Astrocyte (in vitro differentiated cells and primary cell): ENCODE data around the gene UGT1A4. TPM values are rescaled to one million over a fixed set of nuclear protein-coding genes. Genes with fewer than 3 reads are reported as not detected.

Experiments used
- DNase-seq: peaks from one replicate; pipeline ENCODE4 v3.0.0-alpha.2; 2010; ENCODE audit warnings: low read depth
- FAIRE-seq: peaks from 2 replicates; lab custom pipeline; 2011; peaks lifted over from hg19 to GRCh38; lab: Jason Lieb, UNC
- H2AFZ ChIP-seq: 2 replicates; pipeline ENCODE4 v1.6.0; 2012; ENCODE audit warnings: low read depth, low read length, inconsistent platforms
- H3K27ac ChIP-seq: 2 replicates; pipeline ENCODE4 v1.5.1; 2011; ENCODE audit warnings: low read depth, low read length, inconsistent platforms
- H3K27me3 ChIP-seq: 2 replicates; pipeline ENCODE4 v1.6.0; 2011; ENCODE audit warnings: low read length, inconsistent platforms; ENCODE audit not compliant: insufficient read depth
- H3K36me3 ChIP-seq: 2 replicates; pipeline ENCODE4 v1.5.1; 2011; ENCODE audit warnings: low read length, inconsistent platforms; ENCODE audit not compliant: insufficient read depth
- H3K4me1 ChIP-seq: 2 replicates; pipeline ENCODE4 v1.5.1; 2011; ENCODE audit warnings: low read length, inconsistent platforms; ENCODE audit not compliant: insufficient read depth
- H3K4me2 ChIP-seq: 2 replicates; pipeline ENCODE4 v1.6.0; 2012; ENCODE audit warnings: low read length, inconsistent platforms
- H3K4me3 ChIP-seq: 2 replicates; pipeline ENCODE4 v1.5.1; 2011; ENCODE audit warnings: low read depth, mild to moderate bottlenecking, low read length, inconsistent platforms; ENCODE audit not compliant: insufficient read depth
- H3K79me2 ChIP-seq: 2 replicates; pipeline ENCODE4 v1.6.0; 2012; ENCODE audit warnings: mild to moderate bottlenecking, low read length, inconsistent platforms; ENCODE audit not compliant: insufficient read depth
- H3K9ac ChIP-seq: 2 replicates; pipeline ENCODE4 v1.6.0; 2012; ENCODE audit warnings: mild to moderate bottlenecking, low read length, inconsistent platforms
- H3K9me3 ChIP-seq: 2 replicates; pipeline ENCODE4 v1.5.1; 2012; ENCODE audit warnings: low read depth, mild to moderate bottlenecking, low read length, inconsistent platforms; ENCODE audit not compliant: insufficient read depth
- H4K20me1 ChIP-seq: 2 replicates; pipeline ENCODE4 v1.6.0; 2012; ENCODE audit warnings: low read length, inconsistent platforms; ENCODE audit not compliant: insufficient read depth
- H3K27ac Mint-ChIP-seq: one replicate; pipeline ENCODE4 v1.8.0; 2021; ENCODE audit warnings: mild to moderate bottlenecking, mixed read lengths; ENCODE audit not compliant: unreplicated experiment
- H3K27me3 Mint-ChIP-seq: one replicate; pipeline ENCODE4 v1.8.0; 2021; ENCODE audit warnings: low read depth, mixed read lengths; ENCODE audit not compliant: unreplicated experiment
- H3K36me3 Mint-ChIP-seq: one replicate; pipeline ENCODE4 v1.8.0; 2021; ENCODE audit warnings: low read depth, mixed read lengths; ENCODE audit not compliant: unreplicated experiment
- H3K4me1 Mint-ChIP-seq: one replicate; pipeline ENCODE4 v1.8.0; 2021; ENCODE audit warnings: low read depth, mixed read lengths; ENCODE audit not compliant: unreplicated experiment
- H3K4me3 Mint-ChIP-seq: one replicate; pipeline ENCODE4 v1.8.0; 2021; ENCODE audit warnings: mild to moderate bottlenecking, moderate library complexity, mixed read lengths; ENCODE audit not compliant: unreplicated experiment
- H3K9me3 Mint-ChIP-seq: one replicate; pipeline ENCODE4 v1.8.0; 2021; ENCODE audit warnings: mild to moderate bottlenecking, mixed read lengths; ENCODE audit not compliant: unreplicated experiment
- CTCF ChIP-seq: IDR thresholded peaks from 2 replicates; pipeline ENCODE4 v1.5.1; 2011; ENCODE audit warnings: low read depth, mild to moderate bottlenecking, inconsistent platforms, low read length, moderate library complexity; ENCODE audit not compliant: insufficient read depth
- EZH2 ChIP-seq: IDR thresholded peaks from 2 replicates; pipeline ENCODE4 v1.6.1; 2012; ENCODE audit warnings: mild to moderate bottlenecking, low read length, inconsistent platforms; ENCODE audit not compliant: insufficient read depth
- total RNA-seq: library from RNA; stranded (reverse); gene quantifications from 2 replicates; pipeline ENCODE4 v1.2.1, GENCODE V29; 2021

UGT1A4 gene
- total RNA-seq, 1 donor from 2014 or later: not detected

DNA sequence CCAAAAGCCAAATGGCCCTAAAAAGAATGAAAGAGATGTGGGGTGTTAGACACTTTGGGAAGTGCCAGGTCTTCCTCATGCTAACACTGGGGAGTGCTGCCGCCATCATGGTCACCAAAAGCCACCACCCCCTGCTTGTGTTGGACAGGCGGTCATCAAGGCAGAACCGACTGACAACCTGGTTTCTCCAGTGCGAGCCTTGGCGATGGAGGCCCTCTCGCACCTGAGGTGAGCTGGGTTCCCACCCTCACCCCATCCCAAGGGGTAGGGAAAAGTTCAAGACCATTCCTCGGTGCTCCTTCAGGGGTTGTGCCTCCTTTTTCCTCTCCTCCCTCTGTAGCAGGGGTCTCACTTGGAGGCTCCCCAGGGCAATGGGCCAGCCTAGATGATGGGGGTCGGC is 93.2 kb downstream of the UGT1A4 start:
- Histone ChIP-seq H3K4me3 (no peak overlapping the region), H3K4me2 (no peak overlapping the region), H3K79me2 (no peaks in the 10 kb centered on the region), H4K20me1 (no peaks in the 10 kb centered on the region), H3K36me3 (no peaks in the 10 kb centered on the region), H2AFZ (no peak overlapping the region), H3K27ac (no peak overlapping the region), H3K9me3 (no peaks in the 10 kb centered on the region), H3K27me3 (peaks cover 4% of the 10 kb centered on the region), H3K4me1 (no peaks in the 10 kb centered on the region), H3K9ac (no peak overlapping the region)
- H3K9me3 Mint-ChIP-seq: no peaks in the 10 kb centered on the region
- H3K27me3 Mint-ChIP-seq: peaks cover 28% of the 10 kb centered on the region
- FAIRE-seq: no peak
- DNase-seq: no peak
- no peaks in the 10 kb centered on the region for H3K36me3 Mint-ChIP-seq
- no peak overlapping the region for H3K4me3 Mint-ChIP-seq
- no peak for TF ChIP-seq EZH2
- no peak for TF ChIP-seq CTCF
- no peak overlapping the region for H3K27ac Mint-ChIP-seq
- H3K4me1 Mint-ChIP-seq: no peaks in the 10 kb centered on the region

- H3K4me2 ChIP-seq: no peak overlapping the region
- Mint-ChIP-seq H3K27ac (no peak overlapping the region), H3K27me3 (peaks cover 34% of the 10 kb centered on the region), H3K4me1 (no peaks in the 10 kb centered on the region), H3K36me3 (no peaks in the 10 kb centered on the region), H3K9me3 (no peaks in the 10 kb centered on the region), H3K4me3 (no peak overlapping the region)
- H3K4me1 ChIP-seq: no peaks in the 10 kb centered on the region
- no peaks in the 10 kb centered on the region for H3K9me3 ChIP-seq
- TF ChIP-seq CTCF (no peak), EZH2 (no peak)
- FAIRE-seq (no peak), DNase-seq (no peak)
- no peaks in the 10 kb centered on the region for H3K36me3 ChIP-seq
- no peaks in the 10 kb centered on the region for H4K20me1 ChIP-seq
- no peak overlapping the region for H3K9ac ChIP-seq
- H3K27ac ChIP-seq: no peak overlapping the region
- no peak overlapping the region for H2AFZ ChIP-seq
- H3K4me3 ChIP-seq: no peak overlapping the region
- H3K79me2 ChIP-seq: no peaks in the 10 kb centered on the region
- H3K27me3 ChIP-seq: peaks cover 4% of the 10 kb centered on the region
Measured at GRCh38 chr2:233813236-233814055, 94.9 kb downstream of the UGT1A4 start.
